Measurements from ENCODE around the gene WDR49.

WDR49 gene

GRCh38 chr3:167611718-167612117, 42.0 kb downstream of the WDR49 start:
- FAIRE-seq = no peak

- FAIRE-seq = no peak
Observed at GRCh38 chr3:167609156-167609555, 44.6 kb downstream of the WDR49 start.

GRCh38 chr3:167606836-167607235, 46.9 kb downstream of the WDR49 start:
- FAIRE-seq = no peak

GRCh38 chr3:167605871-167606270, 47.9 kb downstream of the WDR49 start:
- FAIRE-seq = no peak

- no peak for FAIRE-seq
Observed at GRCh38 chr3:167602041-167602440, 51.7 kb downstream of the WDR49 start.

- no peak for FAIRE-seq
Observed at GRCh38 chr3:167587651-167588050, 66.1 kb downstream of the WDR49 start.

- FAIRE-seq = no peak
Observed at GRCh38 chr3:167575000-167575600, 78.6 kb downstream of the WDR49 start.

GRCh38 chr3:167572991-167573390, 80.8 kb downstream of the WDR49 start:
- no peak for FAIRE-seq

- FAIRE-seq = no peak
Observed at GRCh38 chr3:167568634-167569033, 85.1 kb downstream of the WDR49 start.

- FAIRE-seq = no peak
Observed at GRCh38 chr3:167565489-167565888, 88.3 kb downstream of the WDR49 start.

GRCh38 chr3:167564612-167565011, 89.1 kb downstream of the WDR49 start:
- no peak for FAIRE-seq

- FAIRE-seq = no peak
Observed at GRCh38 chr3:167559924-167560323, 93.8 kb downstream of the WDR49 start.

GRCh38 chr3:167554898-167555297, 98.8 kb downstream of the WDR49 start:
- FAIRE-seq = no peak

GRCh38 chr3:167538081-167538480, 115.7 kb downstream of the WDR49 start:
- no peak for FAIRE-seq

- FAIRE-seq = no peak
Observed at GRCh38 chr3:167521006-167521355, 132.8 kb downstream of the WDR49 start.

- no peak for FAIRE-seq
Observed at GRCh38 chr3:167520266-167521005, 133.3 kb downstream of the WDR49 start.

- FAIRE-seq = no peak
Observed at GRCh38 chr3:167507954-167508353, 145.8 kb downstream of the WDR49 start.

- no peak for FAIRE-seq
Observed at GRCh38 chr3:167502401-167502800, 151.3 kb downstream of the WDR49 start.

- FAIRE-seq = no peak
Observed at GRCh38 chr3:167501941-167502340, 151.8 kb downstream of the WDR49 start.

- no peak for FAIRE-seq
Observed at GRCh38 chr3:167497903-167498302, 155.8 kb downstream of the WDR49 start.

GRCh38 chr3:167493244-167493643, 160.5 kb downstream of the WDR49 start:
- no peak for FAIRE-seq

- FAIRE-seq = no peak
Observed at GRCh38 chr3:167491621-167492020, 162.1 kb downstream of the WDR49 start.

GRCh38 chr3:167489571-167489970, 164.2 kb downstream of the WDR49 start:
- FAIRE-seq = no peak

- no peak for FAIRE-seq
Observed at GRCh38 chr3:167487556-167487955, 166.2 kb downstream of the WDR49 start.

- no peak for FAIRE-seq
Observed at GRCh38 chr3:167484551-167484950, 169.2 kb downstream of the WDR49 start.

All from islet of Langerhans (tissue), 1 donor.